Measurements from ENCODE around the gene C12orf56.

- TF ChIP-seq CTCF (IDR thresholded peaks at IDR 0.05), result no peak
- no peak for TF ChIP-seq POLR2A (IDR thresholded peaks at IDR 0.05)
Observed at GRCh38 chr12:64216239-64216638, 174.3 kb downstream of the C12orf56 start.

Data from uterus (tissue), 2 donors.